GM19455 (cell line): ENCODE results near the gene DHX30.
"Not testable (repeated sequence)": the region's sequence is repeated elsewhere in the genome, so short reads cannot be mapped to it uniquely, and the experiment has no call there.

ENCODE experiments used
- ATAC-seq: cut with Tn5 transposase; IDR thresholded peaks from one replicate; pipeline ENCODE4 v1.9.1; 2021; ENCODE audit not compliant: unreplicated experiment

DHX30 gene

DNA sequence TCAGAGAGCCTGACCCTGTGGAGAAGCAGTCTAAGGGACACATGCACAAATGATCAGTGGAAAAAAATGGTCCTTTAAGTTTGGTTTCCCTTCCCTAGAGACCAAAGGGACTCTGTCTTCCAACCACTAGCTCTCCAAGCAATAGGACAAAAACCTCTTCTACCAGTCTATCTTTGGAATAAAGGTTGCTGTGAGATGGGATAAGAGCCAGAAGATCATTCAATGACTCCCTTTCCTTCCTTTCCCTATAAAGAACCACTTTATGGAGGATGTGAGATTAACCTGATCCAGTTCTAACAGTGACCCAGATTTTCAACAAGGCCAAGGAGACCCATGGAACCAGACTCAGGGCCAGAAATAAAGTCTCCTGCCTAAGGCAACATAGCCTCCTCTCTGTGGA, 74.8 kb downstream of the DHX30 start:
- no peak for ATAC-seq

GRCh38 chr3:47882338-47882737, 79.4 kb downstream of the DHX30 start:
- ATAC-seq, result no peak

- no peak for ATAC-seq
Observed at GRCh38 chr3:47884603-47885002, 81.7 kb downstream of the DHX30 start.

DNA sequence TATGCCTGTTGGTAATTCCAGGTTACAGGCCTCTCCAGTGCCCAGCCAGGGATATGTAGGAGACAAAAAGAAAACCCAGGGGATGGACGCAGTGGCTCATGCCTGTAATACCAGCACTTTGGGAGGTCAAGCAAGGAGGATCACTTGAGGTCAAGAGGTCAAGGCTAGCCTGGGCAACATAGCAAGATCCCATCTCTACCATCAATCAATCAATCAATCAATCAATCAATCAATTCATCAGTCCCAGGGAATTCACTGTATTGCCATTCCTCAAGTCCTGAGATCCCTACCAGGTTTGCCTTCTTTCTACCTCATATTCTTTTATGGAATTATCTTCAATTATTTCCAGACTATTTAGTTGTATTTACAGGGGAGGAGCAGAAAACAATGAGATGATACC, 82.2 kb downstream of the DHX30 start:
- ATAC-seq, result no peak

GRCh38 chr3:47887991-47888390, 85.1 kb downstream of the DHX30 start:
- ATAC-seq, result not testable (repeated sequence)

GRCh38 chr3:47888986-47889757, 86.2 kb downstream of the DHX30 start:
- ATAC-seq, result no peak

DNA sequence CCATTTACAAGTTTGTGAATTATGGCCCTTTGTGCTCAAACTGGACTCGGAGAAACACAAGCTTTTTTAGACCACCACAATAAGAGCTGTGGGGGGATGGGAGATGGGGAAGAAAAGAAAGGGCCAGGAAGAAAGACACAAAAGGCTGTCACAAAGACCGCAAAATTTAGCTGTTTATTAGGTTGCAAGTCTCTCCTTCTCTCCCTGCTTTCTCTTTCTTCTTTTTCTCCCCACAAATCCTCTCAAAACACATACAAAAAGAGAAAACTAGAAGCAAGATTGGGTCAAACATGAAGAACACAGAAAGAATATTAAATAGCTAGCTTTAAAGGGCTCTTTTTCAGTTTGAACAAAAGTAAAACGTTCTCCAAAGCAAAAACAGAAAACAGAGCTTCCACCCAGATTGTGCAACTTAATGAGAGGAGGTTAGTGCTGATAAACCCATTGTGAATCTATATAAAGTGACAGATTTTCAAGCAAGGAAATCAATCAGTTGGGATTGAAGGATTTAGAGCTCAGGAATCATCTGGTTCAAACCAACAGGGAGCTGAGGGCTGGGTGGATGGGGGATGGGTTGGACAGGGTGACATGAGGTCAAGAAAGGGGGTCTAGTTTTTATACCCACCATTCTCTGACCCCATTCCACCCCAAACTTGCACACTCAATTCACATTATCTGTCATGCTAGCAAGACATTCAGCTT, 87.3 kb downstream of the DHX30 start:
- ATAC-seq, result no peak

GRCh38 chr3:47890828-47891612, 88.1 kb downstream of the DHX30 start:
- ATAC-seq, result no peak

DNA sequence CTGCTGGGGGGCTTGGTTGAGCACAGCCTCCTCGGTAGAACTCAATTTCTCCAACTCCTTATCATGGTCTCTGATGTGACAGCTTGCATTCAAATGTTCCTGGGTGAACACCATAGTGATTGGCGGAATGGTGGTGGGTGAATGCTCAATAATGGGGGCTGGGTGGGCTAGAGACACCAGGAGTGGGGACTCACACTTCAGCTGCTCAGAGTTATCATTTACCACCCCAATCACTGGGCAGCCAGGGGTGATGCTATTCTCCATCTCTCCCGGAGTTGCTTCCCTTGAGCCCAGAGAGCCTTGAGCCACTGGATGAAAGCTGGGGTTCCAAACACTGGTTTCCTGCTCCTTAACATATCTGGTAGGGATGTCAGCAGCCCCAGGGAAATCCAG, 88.7 kb downstream of the DHX30 start:
- no peak for ATAC-seq

GRCh38 chr3:47892286-47893040, 89.5 kb downstream of the DHX30 start:
- no peak for ATAC-seq

DNA sequence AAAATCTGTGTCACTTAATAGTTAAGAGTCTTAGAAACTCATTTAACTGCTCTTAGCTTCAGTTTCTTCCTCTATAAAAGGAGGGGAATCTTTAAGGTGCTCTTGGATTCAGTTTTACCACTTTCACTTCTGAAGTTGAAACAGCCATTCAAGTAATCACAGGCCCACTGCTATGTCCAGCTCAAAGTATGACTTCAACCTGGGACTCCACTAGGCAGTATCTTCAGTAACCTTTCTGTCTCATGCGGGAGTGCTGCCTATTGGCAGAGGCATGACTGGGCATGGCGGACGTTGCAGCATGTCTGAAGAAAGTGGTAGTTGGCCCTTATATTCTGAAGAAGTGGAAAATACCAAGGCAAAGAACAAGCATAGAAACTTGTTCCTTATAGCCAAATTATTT, 92.3 kb downstream of the DHX30 start:
- no peak for ATAC-seq

DNA sequence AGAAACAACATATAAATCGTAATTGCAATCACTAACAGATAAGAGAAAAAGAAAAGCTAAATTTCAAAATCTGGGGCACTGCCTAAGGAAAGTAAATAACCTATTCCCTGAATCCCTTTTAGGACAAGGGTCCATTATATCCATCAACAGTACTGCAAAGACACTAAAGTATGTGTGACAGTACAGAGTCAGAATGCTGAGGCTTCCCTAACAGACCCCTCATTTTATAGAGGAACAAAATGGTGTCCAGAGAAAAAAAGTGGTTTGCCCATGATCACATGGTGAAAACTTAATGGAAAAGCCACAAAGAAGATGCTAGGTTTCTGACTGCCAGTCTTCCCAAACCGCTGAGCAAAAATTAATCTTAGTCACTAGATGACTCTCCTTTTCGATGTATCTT, 93.8 kb downstream of the DHX30 start:
- ATAC-seq, result no peak

- no peak for ATAC-seq
Observed at GRCh38 chr3:47897954-47898353, 95.0 kb downstream of the DHX30 start.

GRCh38 chr3:47899495-47900108, 96.7 kb downstream of the DHX30 start:
- no peak for ATAC-seq
